GM12865 (cell line): ENCODE data around the gene BRD1.

Experiments
- DNase-seq: peaks from one replicate; pipeline ENCODE4 v3.0.0; 2010; ENCODE audit warnings: low read depth
- H3K4me3 ChIP-seq: 2 replicates; pipeline ENCODE4 v1.5.1; 2011; ENCODE audit warnings: mild to moderate bottlenecking, low read depth, low read length, control low read depth
- TF ChIP-seq, protein P1 (sequence below): IDR thresholded peaks from 2 replicates; pipeline ENCODE4 v1.5.1; 2011; ENCODE audit warnings: low read length, control low read depth, low read depth, inconsistent platforms; ENCODE audit not compliant: insufficient read depth; ENCODE audit errors: missing control alignments

BRD1 gene

DNA sequence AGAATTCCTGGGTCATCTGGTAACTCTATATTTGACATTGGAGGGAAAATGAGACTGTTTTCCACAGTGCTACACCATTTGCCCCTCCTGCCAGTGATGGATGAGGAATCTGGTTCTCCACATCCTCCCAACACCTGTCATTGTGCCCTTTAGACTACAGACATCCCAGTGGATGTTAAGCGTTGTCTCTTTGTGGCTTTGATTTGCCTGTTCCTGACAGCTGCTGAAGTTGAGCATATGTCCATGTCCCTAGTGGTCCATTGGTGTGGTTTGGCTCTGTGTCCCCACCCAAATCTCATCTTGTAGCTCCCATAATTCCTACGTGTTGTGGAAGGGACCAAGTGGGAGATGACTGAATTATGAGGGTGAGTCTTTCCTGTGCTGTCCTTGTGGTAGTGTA lies 88.5 kb downstream of the BRD1 start:
- no peak overlapping the region for H3K4me3 ChIP-seq
- TF ChIP-seq, protein P1, sequence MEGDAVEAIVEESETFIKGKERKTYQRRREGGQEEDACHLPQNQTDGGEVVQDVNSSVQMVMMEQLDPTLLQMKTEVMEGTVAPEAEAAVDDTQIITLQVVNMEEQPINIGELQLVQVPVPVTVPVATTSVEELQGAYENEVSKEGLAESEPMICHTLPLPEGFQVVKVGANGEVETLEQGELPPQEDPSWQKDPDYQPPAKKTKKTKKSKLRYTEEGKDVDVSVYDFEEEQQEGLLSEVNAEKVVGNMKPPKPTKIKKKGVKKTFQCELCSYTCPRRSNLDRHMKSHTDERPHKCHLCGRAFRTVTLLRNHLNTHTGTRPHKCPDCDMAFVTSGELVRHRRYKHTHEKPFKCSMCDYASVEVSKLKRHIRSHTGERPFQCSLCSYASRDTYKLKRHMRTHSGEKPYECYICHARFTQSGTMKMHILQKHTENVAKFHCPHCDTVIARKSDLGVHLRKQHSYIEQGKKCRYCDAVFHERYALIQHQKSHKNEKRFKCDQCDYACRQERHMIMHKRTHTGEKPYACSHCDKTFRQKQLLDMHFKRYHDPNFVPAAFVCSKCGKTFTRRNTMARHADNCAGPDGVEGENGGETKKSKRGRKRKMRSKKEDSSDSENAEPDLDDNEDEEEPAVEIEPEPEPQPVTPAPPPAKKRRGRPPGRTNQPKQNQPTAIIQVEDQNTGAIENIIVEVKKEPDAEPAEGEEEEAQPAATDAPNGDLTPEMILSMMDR = no peak
- DNase-seq = no peak

DNA sequence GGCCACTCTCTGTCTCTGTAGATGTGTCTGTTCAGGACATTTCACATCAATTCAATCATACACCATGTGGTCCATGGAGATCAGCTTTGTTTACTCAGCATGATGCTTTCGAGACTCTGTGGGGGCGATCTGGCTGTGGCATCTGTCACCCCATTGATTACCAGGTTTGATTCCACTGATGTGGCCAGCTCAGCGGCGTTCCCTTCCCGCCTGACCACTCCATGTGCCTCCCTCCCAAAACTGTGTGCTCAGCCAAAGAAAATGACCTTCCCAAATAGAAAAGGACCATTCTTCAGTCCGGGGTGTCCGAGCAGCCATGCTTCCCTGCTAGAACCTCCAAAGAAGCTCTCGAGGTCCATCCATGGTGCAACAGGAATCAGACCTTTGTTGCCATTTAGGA lies 89.1 kb downstream of the BRD1 start:
- DNase-seq = no peak
- H3K4me3 ChIP-seq = no peak overlapping the region
- TF ChIP-seq, protein P1 = no peak

DNA sequence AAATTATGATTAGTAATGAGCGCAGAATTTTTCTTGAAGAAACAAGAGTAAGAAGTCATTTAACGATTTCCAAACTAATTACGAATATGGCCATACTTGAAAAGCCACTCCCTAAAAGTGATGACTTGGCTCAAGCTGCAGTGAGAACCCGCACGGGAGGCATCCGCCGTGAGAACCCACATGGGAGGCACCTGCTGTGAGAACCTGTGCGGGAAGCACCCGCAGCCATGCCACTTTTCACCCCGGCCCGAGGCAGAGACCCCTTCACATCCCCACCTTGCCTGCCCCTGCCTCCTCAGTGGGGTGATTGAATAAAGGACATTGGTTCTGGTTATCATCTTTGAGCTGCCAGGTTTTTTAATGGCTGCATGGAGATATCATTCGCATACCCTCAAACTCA lies 89.7 kb downstream of the BRD1 start:
- H3K4me3 ChIP-seq = no peak overlapping the region
- TF ChIP-seq, protein P1 = no peak
- DNase-seq = no peak

DNA sequence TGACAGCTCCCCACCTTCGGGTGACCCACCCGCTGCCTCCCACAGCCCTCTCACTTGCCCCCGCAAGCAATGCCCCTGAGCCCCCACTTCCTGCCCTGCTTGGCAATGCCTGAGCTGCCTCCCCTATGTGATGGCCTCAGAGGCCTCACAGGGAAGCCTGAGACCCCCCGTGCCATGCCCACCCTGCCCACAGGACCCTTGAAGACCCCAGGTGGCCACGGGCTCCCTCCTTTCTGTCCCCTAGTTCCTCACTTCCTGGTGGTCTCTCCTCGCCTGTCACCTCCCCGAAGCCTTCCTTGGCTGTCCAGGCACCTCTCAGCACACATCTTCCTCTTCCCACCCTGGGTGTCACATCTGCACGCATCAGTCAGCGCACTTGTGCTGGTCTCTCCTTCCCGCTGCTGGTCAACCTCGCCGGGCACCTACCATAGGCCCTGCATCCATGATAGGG lies 90.5 kb downstream of the BRD1 start:
- no peak overlapping the region for H3K4me3 ChIP-seq
- DNase-seq = no peak
- TF ChIP-seq, protein P1 = no peak

DNA sequence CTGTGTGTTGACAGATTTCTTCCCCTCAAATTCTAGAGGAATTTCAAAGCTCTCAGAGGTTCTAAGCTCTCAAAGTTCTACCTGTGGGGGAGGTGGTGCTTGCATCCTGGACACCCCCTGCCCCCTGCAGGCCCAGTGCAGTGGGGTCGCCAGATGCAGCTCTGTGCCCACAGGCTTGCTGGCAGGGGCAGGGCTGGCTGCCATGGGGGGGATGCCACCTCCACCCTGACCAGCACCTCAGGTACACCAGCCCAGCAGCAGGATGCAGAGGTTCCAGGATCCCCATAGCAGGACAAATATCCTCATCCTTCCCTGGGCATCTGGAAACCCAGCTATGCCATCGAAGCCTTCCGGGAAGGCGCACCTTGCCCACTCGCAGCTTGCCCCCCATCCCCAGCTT lies 91.1 kb downstream of the BRD1 start:
- DNase-seq = no peak
- H3K4me3 ChIP-seq = no peak overlapping the region
- TF ChIP-seq, protein P1 = no peak

DNA sequence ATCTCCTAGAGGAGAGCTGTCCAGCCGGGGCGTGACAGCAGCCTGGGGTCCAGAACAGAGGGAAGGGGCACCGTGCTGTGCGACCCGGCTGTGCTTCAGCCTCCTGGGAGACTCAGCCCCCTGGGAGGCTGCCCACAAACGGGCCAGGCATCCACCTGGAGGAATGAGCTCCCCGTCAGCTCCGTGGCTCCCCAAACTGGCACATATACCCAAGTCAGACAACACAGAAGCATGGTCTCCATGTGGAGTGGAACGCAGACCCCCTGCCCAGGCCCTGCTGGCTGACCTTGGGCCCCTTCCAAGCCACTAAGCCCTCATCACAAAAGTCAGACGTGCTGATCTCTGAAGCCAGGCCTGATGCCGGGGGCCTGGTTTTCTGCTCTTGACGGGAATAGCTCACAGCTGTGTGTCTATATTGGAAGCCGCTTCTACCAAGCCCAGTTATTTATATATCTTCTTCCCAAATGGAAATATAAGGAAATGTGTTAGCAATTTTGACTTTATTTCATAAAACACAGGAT lies 91.7 kb downstream of the BRD1 start:
- no peak for DNase-seq
- TF ChIP-seq, protein P1 = no peak
- no peak overlapping the region for H3K4me3 ChIP-seq

DNA sequence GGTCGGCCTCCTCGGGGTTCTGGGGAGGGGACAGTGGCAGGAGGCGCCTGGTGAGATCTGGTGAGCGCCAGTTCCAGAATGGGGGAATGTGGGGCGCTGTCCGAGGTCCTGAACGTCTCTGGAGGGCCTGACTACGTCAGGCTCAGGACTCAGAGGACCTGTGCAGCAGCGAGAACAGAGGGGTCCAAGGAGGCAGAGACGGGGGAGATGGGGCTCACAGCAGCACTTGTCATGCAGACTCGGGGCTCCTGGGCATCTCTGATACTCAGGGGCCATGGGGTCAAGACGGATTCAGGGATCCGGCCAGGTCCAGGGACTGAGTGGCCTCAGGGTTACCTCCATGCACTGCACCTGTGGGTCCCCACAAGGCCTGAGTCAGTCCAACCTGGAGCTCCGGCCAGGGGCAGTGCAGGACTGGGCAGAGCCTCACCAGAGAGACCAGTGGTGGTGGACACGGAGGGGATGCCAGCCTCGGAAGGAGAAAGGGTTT lies 92.2 kb downstream of the BRD1 start:
- H3K4me3 ChIP-seq = no peak overlapping the region
- TF ChIP-seq, protein P1 = no peak
- no peak for DNase-seq
